ENCODE results near the gene PA2G4. TPM values are rescaled to one million over a fixed set of nuclear protein-coding genes. Genes with fewer than 3 reads are reported as not detected.

Gene PA2G4
- total and polyA plus RNA-seq, 2 of the 4 experiments (the other 2 are of a cell fraction): 158 to 198 TPM

DNA sequence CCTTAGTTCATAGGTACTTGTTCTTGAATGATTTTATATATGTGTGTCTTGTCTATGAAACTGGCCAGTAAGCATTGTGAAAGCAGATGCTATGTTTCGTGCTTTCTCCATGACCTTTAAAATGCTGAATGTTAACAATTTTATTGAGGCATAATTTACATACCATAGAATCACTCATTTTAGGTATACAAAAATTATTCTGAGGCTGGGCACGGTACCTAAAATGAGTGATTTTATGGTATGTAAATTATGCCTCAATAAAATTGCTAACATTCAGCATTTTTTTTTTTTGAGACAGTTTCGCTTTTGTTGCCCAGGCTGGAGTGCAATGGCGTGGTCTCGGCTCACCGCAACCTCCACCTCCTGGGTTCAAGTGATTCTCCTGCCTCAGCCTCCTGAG, 30.5 kb downstream of the PA2G4 start:
- CTCF ChIA-PET: no interaction called here
- TF ChIP-seq MAFK (IDR thresholded peaks at IDR 0.05; ENCODE audit: low read depth, low read length) (no peak), FOS (IDR thresholded peaks at IDR 0.05; ENCODE audit: low read depth, low read length) (no peak), RFX5 (IDR thresholded peaks at IDR 0.05; ENCODE audit: low read depth, low read length) (no peak), BHLHE40 (IDR thresholded peaks at IDR 0.05; ENCODE audit: low read depth, low read length) (no peak), MAZ (IDR thresholded peaks at IDR 0.05; ENCODE audit: borderline replicate concordance, low read depth, low read length) (no peak), MXI1 (IDR thresholded peaks at IDR 0.05; ENCODE audit: borderline replicate concordance, low read depth, low read length) (no peak), RAD21 (IDR thresholded peaks at IDR 0.05; ENCODE audit: low read length) (no peak), NFE2L2 (IDR thresholded peaks at IDR 0.05; ENCODE audit: low read depth, low read length) (no peak), POLR2A (IDR thresholded peaks at IDR 0.05; ENCODE audit: low read depth, low read length) (no peak)
- TF ChIP-seq, protein P1, sequence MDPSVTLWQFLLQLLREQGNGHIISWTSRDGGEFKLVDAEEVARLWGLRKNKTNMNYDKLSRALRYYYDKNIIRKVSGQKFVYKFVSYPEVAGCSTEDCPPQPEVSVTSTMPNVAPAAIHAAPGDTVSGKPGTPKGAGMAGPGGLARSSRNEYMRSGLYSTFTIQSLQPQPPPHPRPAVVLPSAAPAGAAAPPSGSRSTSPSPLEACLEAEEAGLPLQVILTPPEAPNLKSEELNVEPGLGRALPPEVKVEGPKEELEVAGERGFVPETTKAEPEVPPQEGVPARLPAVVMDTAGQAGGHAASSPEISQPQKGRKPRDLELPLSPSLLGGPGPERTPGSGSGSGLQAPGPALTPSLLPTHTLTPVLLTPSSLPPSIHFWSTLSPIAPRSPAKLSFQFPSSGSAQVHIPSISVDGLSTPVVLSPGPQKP (IDR thresholded peaks at IDR 0.05; ENCODE audit: borderline replicate concordance, low read depth, low read length): no peak
- TF ChIP-seq, protein P2, sequence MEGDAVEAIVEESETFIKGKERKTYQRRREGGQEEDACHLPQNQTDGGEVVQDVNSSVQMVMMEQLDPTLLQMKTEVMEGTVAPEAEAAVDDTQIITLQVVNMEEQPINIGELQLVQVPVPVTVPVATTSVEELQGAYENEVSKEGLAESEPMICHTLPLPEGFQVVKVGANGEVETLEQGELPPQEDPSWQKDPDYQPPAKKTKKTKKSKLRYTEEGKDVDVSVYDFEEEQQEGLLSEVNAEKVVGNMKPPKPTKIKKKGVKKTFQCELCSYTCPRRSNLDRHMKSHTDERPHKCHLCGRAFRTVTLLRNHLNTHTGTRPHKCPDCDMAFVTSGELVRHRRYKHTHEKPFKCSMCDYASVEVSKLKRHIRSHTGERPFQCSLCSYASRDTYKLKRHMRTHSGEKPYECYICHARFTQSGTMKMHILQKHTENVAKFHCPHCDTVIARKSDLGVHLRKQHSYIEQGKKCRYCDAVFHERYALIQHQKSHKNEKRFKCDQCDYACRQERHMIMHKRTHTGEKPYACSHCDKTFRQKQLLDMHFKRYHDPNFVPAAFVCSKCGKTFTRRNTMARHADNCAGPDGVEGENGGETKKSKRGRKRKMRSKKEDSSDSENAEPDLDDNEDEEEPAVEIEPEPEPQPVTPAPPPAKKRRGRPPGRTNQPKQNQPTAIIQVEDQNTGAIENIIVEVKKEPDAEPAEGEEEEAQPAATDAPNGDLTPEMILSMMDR (conservative IDR thresholded peaks at IDR 0.05; ENCODE audit: low read depth, low read length): no peak
- no CpG with 5 or more reads among the region's 6 CpGs for WGBS, 2 experiments (ENCODE audit: extremely low coverage in 2 of 2, insufficient read length in 1 of 2)
- Histone ChIP-seq H4K91ac (ENCODE audit: insufficient read depth, low read depth, low read length) (no peak overlapping the region), H2BK20ac (ENCODE audit: low read depth, low read length) (no peak overlapping the region), H3K56ac (ENCODE audit: extremely low read depth, insufficient read depth, low read length) (no peak overlapping the region), H3K9me1 (ENCODE audit: insufficient read depth, low read length) (no peaks in the 10 kb centered on the region; the same call in 1 of the 2 replicates), H3K23ac (ENCODE audit: low read depth, low read length) (no peak overlapping the region), H2BK15ac (ENCODE audit: low read depth, low read length) (no peak overlapping the region), H3K27me3 (ENCODE audit: control insufficient read depth, insufficient read depth, low read length) (no peaks in the 10 kb centered on the region), H3K4me3 (ENCODE audit: insufficient read depth, low read depth, low read length) (no peak overlapping the region), H2AK9ac (replicated peaks; ENCODE audit: low read depth, low read length, poor library complexity) (no peak overlapping the region), H3K9ac (ENCODE audit: low read depth, low read length) (no peak overlapping the region), H3K4me1 (ENCODE audit: control insufficient read depth, insufficient read depth, low read length) (no peaks in the 10 kb centered on the region), H4K5ac (ENCODE audit: low read depth, low read length) (no peak overlapping the region), H3K14ac (replicated peaks; ENCODE audit: low read depth, low read length) (no peak overlapping the region), H3K18ac (ENCODE audit: low read depth, low read length) (no peak overlapping the region), H3K27ac (ENCODE audit: insufficient read depth, low read length) (no peak overlapping the region), H2AK5ac (ENCODE audit: low read depth, low read length) (no peak overlapping the region), H3K4ac (ENCODE audit: low read depth, low read length) (no peak overlapping the region), H2AFZ (replicated peaks; ENCODE audit: low read length, poor library complexity) (no peak overlapping the region), H3K79me1 (ENCODE audit: low read depth in 1 of 2, low read length in 2 of 2) (peaks cover 31 to 51% of the 10 kb centered on the region in 2 experiments), H2BK120ac (ENCODE audit: low read depth, low read length) (no peak overlapping the region), H3K4me2 (ENCODE audit: low read depth, low read length) (no peak overlapping the region), H4K20me1 (ENCODE audit: insufficient read depth, low read length) (no peaks in the 10 kb centered on the region), H3K9me3 (ENCODE audit: control insufficient read depth, insufficient read depth, low read length) (no peaks in the 10 kb centered on the region), H4K8ac (ENCODE audit: low read depth in 2 of 2, low read length in 2 of 2) (no peak overlapping the region), H2BK5ac (ENCODE audit: low read depth, low read length, poor library complexity, severe bottlenecking) (no peak overlapping the region), H3K36me3 (ENCODE audit: control insufficient read depth, insufficient read depth, low read length) (peaks cover 71% of the 10 kb centered on the region)
- ATAC-seq (ENCODE audit: low read depth): no peak
- intact Hi-C loops (cut with micrococcal nuclease) (no loop called here), in situ Hi-C loops (cut with MboI; ENCODE audit: low sequenced_read_pairs) (no loop called here), dilution Hi-C loops (cut with HindIII; ENCODE audit: low sequenced_read_pairs, unreplicated experiment) (no loop called here)
- POLR2A ChIA-PET (ENCODE audit: unreplicated experiment): no interaction called here
- BruUV-seq (replicated peaks): no TSS peak
- no peak for DNase-seq
